AG04450 (cell line): ENCODE measurements around the gene KLHL33. TPM values are rescaled to one million over a fixed set of nuclear protein-coding genes. Genes with fewer than 3 reads are reported as not detected.

Source experiments
- CTCF ChIA-PET: fragments of 300-600, 350-600 bp; formaldehyde crosslinking; extraction: SDS; loops from one replicate; lab custom pipeline; 2022; ENCODE audit warnings: antibody characterized with exemption, inconsistent platforms; lab: Charles Lee
- POLR2A ChIA-PET: fragments of 350-600 bp; formaldehyde crosslinking; extraction: SDS; loops from one replicate; lab custom pipeline; 2021; ENCODE audit warnings: antibody characterized with exemption, inconsistent platforms; lab: Yijun Ruan, JAX
- DNase-seq: peaks from one replicate; pipeline ENCODE4 v3.0.0-alpha.2; 2011; ENCODE audit warnings: low read depth, low spot score
- H3K27ac ChIP-seq: one replicate; pipeline ENCODE4 v1.5.1; 2012; ENCODE audit warnings: low read depth, low read length, control low read depth
- H3K27me3 ChIP-seq: one replicate; pipeline ENCODE4 v1.6.0; 2012; ENCODE audit warnings: low read length; ENCODE audit not compliant: control insufficient read depth, insufficient read depth
- H3K4me3 ChIP-seq: 2 replicates; pipeline ENCODE4 v1.5.1; 2011; ENCODE audit warnings: mild to moderate bottlenecking, low read depth, low read length, control low read depth
- H3K9me3 ChIP-seq: 2 replicates; pipeline ENCODE4 v1.5.1; 2012; ENCODE audit warnings: low read length; ENCODE audit not compliant: control insufficient read depth, insufficient read depth
- CTCF ChIP-seq: IDR thresholded peaks from 2 replicates; pipeline ENCODE4 v1.5.1; 2011; ENCODE audit warnings: low read depth, low read length, control low read depth, inconsistent platforms
- polyA plus RNA-seq: library from polyadenylated mRNA; depleted of rRNA; stranded (reverse); fragments of >200 nt; gene quantifications from 2 replicates; pipeline ENCODE4 v1.2.3, GENCODE V29; 2011

KLHL33 gene
- polyA plus RNA-seq, 1 experiment, result 0.06 TPM

- ChIA-PET POLR2A (interaction anchor here (1.3 kb wide), 1 partner anchor 95 kb away, joined by 8 read pairs; no protein-coding TSS in a partner anchor), CTCF (no interaction called here)
- Histone ChIP-seq H3K9me3 (no peaks in the 10 kb centered on the region), H3K27me3 (no peaks in the 10 kb centered on the region), H3K4me3 (no peak overlapping the region), H3K27ac (no peak overlapping the region)
- DNase-seq, result no peak
- TF ChIP-seq CTCF, result no peak
Measured at GRCh38 chr14:20397511-20397910, 38.5 kb downstream of the KLHL33 start.

DNA sequence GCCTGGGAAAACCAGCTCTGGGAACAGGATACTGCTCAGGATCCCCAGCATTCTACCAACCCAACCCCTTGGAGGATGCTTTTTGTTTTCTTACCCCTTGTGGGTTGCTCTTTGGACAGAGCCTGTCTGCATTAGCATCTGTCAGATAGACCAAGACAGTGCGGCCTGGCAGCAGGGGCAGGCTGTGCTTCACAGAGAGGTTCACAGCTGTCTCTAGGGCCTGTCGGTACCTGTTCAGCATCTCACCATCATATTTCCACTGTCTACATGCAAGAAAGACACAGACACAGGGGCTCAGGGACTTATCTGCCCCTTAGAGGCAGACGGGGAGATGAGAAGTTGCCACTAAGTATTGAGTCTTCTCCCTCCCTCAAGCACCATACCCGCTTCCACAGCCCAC lies 44.5 kb downstream of the KLHL33 start:
- no peak for DNase-seq
- no peak for TF ChIP-seq CTCF
- Histone ChIP-seq H3K4me3 (no peak overlapping the region), H3K9me3 (no peaks in the 10 kb centered on the region), H3K27me3 (no peaks in the 10 kb centered on the region), H3K27ac (no peak overlapping the region)
- ChIA-PET POLR2A (no interaction called here), CTCF (no interaction called here)

DNA sequence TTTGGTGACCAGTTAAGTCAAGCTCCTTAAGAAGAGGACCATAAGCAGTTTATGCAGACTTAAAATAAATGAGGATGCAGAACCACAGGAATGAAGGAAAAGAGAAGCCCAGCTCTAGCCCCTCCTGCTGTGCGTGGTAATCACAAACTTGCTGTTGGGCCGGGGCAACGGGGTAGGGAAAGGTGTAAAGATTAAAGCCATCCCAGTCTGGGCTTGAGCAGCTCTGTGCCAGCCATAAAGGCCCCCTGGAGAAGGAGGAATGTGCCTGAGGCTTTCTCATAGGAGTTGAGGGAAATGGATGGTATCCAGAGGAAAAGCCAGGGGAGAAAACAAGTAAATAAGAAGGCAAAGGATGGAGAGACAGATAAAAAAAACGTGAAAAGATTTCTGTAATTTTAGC lies 47.8 kb downstream of the KLHL33 start:
- POLR2A ChIA-PET, result no interaction called here
- H3K27ac ChIP-seq, result no peak overlapping the region

DNA sequence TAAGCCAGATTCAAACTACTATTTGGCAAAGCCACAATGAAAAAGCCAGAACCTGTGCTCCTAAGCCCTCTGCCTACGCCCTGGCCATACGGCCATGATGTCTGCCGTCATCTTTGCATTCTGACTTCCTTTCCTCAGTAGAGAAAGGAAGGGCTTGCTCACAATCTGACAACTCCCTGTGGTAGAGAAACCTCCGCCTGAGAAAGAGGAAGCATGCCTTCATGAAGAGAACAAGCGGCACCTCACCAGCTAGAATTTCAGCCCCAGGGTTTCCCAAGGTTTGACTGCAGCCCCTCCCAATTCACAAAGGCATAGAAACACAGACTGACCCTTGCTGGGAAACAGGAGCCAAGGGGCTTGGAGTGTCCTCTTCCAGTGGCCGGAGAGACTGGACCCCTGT lies 48.4 kb downstream of the KLHL33 start:
- no peak for TF ChIP-seq CTCF
- H3K27me3 ChIP-seq, result no peaks in the 10 kb centered on the region
- no peak overlapping the region for H3K4me3 ChIP-seq
- H3K9me3 ChIP-seq, result no peaks in the 10 kb centered on the region
- ChIA-PET POLR2A (no interaction called here), CTCF (no interaction called here)
- no peak for DNase-seq
- H3K27ac ChIP-seq, result no peak overlapping the region

More for the DNA sequence above, 47.8 kb downstream of the KLHL33 start:
- CTCF ChIA-PET, result no interaction called here
- no peak for DNase-seq
- no peak for TF ChIP-seq CTCF
- Histone ChIP-seq H3K9me3 (no peaks in the 10 kb centered on the region), H3K27me3 (no peaks in the 10 kb centered on the region), H3K4me3 (no peak overlapping the region)

- CTCF ChIA-PET, result no interaction called here
- Histone ChIP-seq H3K9me3 (no peaks in the 10 kb centered on the region), H3K4me3 (no peak overlapping the region), H3K27ac (no peak overlapping the region), H3K27me3 (no peaks in the 10 kb centered on the region)
- DNase-seq, result no peak
- TF ChIP-seq CTCF, result no peak
- POLR2A ChIA-PET, result no interaction called here
Measured at GRCh38 chr14:20386276-20386855, 49.6 kb downstream of the KLHL33 start.
